ENCODE measurements around the gene PRKCD.

DNA sequence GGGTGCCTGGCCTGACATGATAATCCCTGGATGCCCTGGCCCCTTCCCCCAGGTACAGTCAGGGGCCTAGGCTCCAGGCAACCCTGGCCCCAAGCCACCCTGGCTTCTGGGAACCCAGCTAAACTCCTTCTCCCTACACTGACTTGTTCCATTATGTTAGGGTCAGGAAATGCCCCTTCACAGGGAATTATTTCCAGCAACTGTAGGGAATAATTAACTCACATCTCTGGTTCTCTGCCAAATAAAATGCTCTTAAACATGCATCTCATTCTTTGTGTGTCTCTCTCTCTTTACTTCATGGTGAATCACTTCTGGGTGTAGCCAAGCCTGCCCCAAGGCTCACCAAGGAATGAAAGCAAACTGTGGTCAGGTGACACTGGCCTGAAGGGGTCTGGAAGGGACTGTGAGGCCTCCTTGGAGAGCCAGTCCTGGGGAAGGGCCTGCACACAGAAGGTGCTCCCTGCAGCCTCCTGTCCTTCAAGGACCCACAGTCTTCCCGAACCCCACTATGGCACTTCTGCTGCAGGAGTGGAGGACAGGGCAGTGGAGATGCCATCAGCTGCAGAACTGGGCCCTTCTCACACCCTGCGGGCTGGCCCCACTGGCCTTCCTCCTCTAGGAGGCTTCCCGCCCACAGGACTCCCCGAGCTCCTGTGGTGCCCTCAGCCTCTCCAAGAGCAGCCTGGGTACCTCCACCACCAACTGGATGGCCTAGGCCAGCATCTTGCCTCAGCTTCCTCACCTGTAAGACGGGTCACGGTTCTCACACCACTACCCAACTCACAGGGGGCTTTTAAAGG, 77.2 kb downstream of the PRKCD start:
- TF ChIP-seq SP1 (IDR thresholded peaks at IDR 0.05) = no peak
- TF ChIP-seq CTBP1 (IDR thresholded peaks at IDR 0.05; ENCODE audit: borderline replicate concordance) = no peak
- TF ChIP-seq L3MBTL2 (conservative IDR thresholded peaks at IDR 0.05) = no peak
- TF ChIP-seq ELF4 (IDR thresholded peaks at IDR 0.05) = no peak
- TF ChIP-seq SUZ12 (IDR thresholded peaks at IDR 0.05) = no peak
- no peak for TF ChIP-seq FOXM1 (IDR thresholded peaks at IDR 0.05; ENCODE audit: borderline replicate concordance)
- TF ChIP-seq ARNT (IDR thresholded peaks at IDR 0.05) = no peak
